GM11168 (cell line): ENCODE data around the gene DVL2.

Experiments
- in situ Hi-C: fragments of 300-500 bp; cut with MboI; formaldehyde crosslinking; loops from one replicate; pipeline ENCODE4 v1.12.0; 2022; ENCODE audit warnings: low sequenced_read_pairs; ENCODE audit not compliant: unreplicated experiment

The DVL2 gene

DNA sequence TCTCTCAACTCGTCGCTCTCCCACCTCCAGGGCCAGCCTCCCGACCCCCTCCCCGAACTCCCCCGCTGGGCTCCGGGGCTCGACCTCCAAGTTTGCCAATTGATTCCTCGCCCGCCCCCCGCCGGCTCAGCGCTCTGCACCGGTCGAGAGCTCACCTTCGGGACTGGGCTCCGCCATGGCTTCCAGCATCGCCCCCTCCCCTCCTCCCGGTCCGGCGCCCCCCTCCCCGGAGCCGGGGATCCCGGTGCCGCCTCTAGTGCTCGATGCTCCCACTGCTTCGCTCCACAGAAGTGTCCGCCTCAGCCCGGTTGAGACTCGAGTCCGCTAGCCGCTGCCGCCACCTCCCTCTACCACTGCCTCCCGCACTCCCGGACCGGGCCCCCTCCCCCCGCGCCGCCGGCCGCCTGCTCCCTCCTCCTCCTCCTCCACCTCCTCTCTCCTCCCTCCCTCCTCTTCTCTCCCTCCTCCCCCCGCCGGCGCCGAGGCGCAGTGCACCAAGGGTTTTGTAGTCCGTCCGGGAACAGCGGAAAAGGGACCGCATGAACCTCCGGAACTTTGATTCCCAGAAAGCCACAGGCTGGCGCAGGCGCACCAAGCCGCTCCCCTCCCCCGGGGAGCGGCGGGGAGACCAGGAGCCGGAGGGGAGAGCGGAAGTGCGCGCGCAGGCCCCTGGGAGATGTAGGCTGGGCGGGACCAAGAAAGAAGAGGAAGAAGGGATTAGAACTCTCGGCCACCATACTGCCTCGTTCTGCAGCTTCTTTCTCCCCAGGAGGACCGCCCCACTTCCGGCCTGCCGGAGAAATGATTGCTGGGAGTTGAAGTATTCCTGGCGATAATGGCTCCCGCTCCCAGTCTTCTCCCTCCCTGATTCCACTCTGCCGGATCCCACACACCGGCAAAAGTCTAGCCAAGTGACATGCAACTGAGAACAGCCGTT, 5.0 kb upstream of the DVL2 start, which contains the start of gene PHF23:
Gene PHF23, minus strand, starts transcription at position 367 of the 937 bp plus-strand sequence. Its CDS starts 178 bp downstream, at position 189.
- in situ Hi-C loops: no loop called here

GRCh38 chr17:7238420-7239090, 4.2 kb upstream of the DVL2 start:
- in situ Hi-C loops: no loop called here

GRCh38 chr17:7237761-7238419, 3.6 kb upstream of the DVL2 start:
- in situ Hi-C loops: no loop called here

DNA sequence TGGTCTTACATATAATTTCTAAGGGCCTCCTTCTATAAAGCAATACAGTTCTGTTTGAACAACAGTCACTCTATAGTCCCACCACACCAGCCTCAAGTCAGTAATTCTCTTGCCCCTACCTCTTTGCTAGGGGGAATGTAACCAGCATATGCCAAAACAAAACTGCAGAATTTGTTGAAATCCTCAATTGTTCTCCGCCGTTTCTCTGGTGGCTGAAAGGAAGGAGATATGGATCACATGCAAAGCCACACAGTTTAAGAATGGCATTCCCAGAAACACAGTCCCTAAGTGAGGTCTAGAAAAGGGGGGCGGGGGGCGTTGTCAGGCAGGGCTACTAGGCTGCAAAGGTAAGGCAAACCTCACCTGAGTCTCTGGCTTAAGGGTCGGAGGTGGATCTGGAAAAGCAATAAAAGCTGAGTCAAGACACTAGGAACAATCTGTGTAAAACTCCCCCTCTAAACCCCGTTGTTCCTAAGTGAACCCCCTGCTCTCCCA, 3.0 kb upstream of the DVL2 start:
- in situ Hi-C loops: no loop called here

GRCh38 chr17:7236808-7237207, 2.5 kb upstream of the DVL2 start:
- in situ Hi-C loops: no loop called here

GRCh38 chr17:7235693-7236665, 1.7 kb upstream of the DVL2 start:
- in situ Hi-C loops: no loop called here

GRCh38 chr17:7233701-7234082, 625 bp downstream of the DVL2 start:
- in situ Hi-C loops: no loop called here

GRCh38 chr17:7232114-7232513, 2.2 kb downstream of the DVL2 start:
- in situ Hi-C loops: no loop called here

DNA sequence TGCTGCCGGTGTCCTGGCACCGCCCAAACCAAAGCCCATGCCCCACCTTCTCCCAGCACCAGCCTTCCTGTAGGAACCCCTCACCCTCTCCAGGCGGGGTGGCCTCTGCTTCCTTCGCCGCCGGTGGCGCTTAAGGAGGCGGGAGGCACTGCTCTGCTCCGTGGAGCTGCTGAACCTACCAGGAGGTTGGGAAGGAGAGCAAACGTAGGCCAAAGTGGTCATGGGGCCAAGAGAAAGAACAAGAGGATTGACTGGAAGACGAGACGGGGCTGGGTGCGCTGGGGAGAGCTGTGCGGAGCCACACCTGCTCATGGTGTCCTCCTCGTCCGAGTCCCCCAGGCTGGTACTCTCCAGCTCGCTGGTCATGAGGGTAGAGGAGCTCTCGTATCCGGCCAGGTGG, 4.8 kb downstream of the DVL2 start:
- in situ Hi-C loops: no loop called here

GRCh38 chr17:7228920-7229319, 5.4 kb downstream of the DVL2 start:
- in situ Hi-C loops: no loop called here

- in situ Hi-C loops: no loop called here
Observed at GRCh38 chr17:7226721-7227710, 7.3 kb downstream of the DVL2 start.

- in situ Hi-C loops: no loop called here
Observed at GRCh38 chr17:7225711-7226331, 8.5 kb downstream of the DVL2 start.

GRCh38 chr17:7224661-7225111, 9.6 kb downstream of the DVL2 start:
- in situ Hi-C loops: no loop called here

GRCh38 chr17:7224110-7224509, 10.2 kb downstream of the DVL2 start:
- in situ Hi-C loops: no loop called here

- in situ Hi-C loops: no loop called here
Observed at GRCh38 chr17:7223375-7223774, 10.9 kb downstream of the DVL2 start.

GRCh38 chr17:7222972-7223292, 11.4 kb downstream of the DVL2 start:
- in situ Hi-C loops: no loop called here

GRCh38 chr17:7222093-7222971, 12.0 kb downstream of the DVL2 start:
- in situ Hi-C loops: no loop called here
